Smooth muscle cell (in vitro differentiated cells): ENCODE data around the gene PRRT1B. TPM values are rescaled to one million over a fixed set of nuclear protein-coding genes. Genes with fewer than 3 reads are reported as not detected.

Experiments
- DNase-seq: peaks from one replicate; lab custom pipeline; 2025; ENCODE audit not compliant: unreplicated experiment; lab: John Stamatoyannopoulos, UW
- H2AFZ ChIP-seq: fragments of 200-600 bp; sonication (generic); 2 replicates; pipeline ENCODE4 v1.6.0; 2016; ENCODE audit warnings: antibody characterized with exemption, low read depth, mild to moderate bottlenecking
- H3F3A ChIP-seq: fragments of 200-600 bp; sonication (generic); 2 replicates; pipeline ENCODE4 v1.6.0; 2017; ENCODE audit warnings: antibody characterized with exemption, low read depth
- H3K27ac ChIP-seq: fragments of 200-600 bp; sonication (generic); 2 replicates; pipeline ENCODE4 v1.5.1; 2016; ENCODE audit warnings: low read depth, mild to moderate bottlenecking
- H3K27me3 ChIP-seq: fragments of 200-600 bp; sonication (generic); 2 replicates; pipeline ENCODE4 v1.6.1; 2016; ENCODE audit warnings: low read depth, mild to moderate bottlenecking
- H3K36me3 ChIP-seq: fragments of 200-600 bp; sonication (generic); 2 replicates; pipeline ENCODE4 v1.5.1; 2016; ENCODE audit warnings: low read depth
- H3K4me1 ChIP-seq: fragments of 200-600 bp; sonication (generic); 2 replicates; pipeline ENCODE4 v1.5.1; 2016; ENCODE audit warnings: low read depth
- H3K4me2 ChIP-seq: fragments of 200-600 bp; sonication (generic); 2 replicates; pipeline ENCODE4 v1.6.0; 2016; ENCODE audit warnings: mild to moderate bottlenecking
- H3K4me3 ChIP-seq: fragments of 200-600 bp; sonication (generic); 2 replicates; pipeline ENCODE4 v1.5.1; 2016; ENCODE audit warnings: mild to moderate bottlenecking
- H3K79me2 ChIP-seq: fragments of 200-600 bp; sonication (generic); 2 replicates; pipeline ENCODE4 v1.6.0; 2016; ENCODE audit warnings: low read depth, mild to moderate bottlenecking
- H3K9ac ChIP-seq: fragments of 200-600 bp; sonication (generic); 2 replicates; pipeline ENCODE4 v1.6.0; 2016; ENCODE audit warnings: low read depth
- H3K9me3 ChIP-seq: fragments of 200-600 bp; sonication (generic); replicated peaks from 2 replicates; pipeline ENCODE4 v1.5.1; 2016; ENCODE audit warnings: low read depth
- H4K20me1 ChIP-seq: fragments of 200-600 bp; sonication (generic); 2 replicates; pipeline ENCODE4 v1.6.0; 2016; ENCODE audit warnings: low read depth
- CTCF ChIP-seq: fragments of 200-600 bp; sonication (generic); IDR thresholded peaks from 2 replicates; pipeline ENCODE4 v1.5.1; 2017; ENCODE audit warnings: borderline replicate concordance, mild to moderate bottlenecking, antibody characterized with exemption; ENCODE audit not compliant: insufficient read depth, poor library complexity, severe bottlenecking
- WGBS: methylation state at CpG from one replicate; pipeline ENCODE4 v1.1.7; 2016; ENCODE audit warnings: low lambda C conversion rate; 5-methylcytosine and 5-hydroxymethylcytosine counted together
- polyA plus RNA-seq: library from polyadenylated mRNA; unstranded; fragments of >200 nt; fragmentation: Nextera tagmentation; extraction: Ambion mirVana; gene quantifications from 2 replicates; pipeline ENCODE4 v1.2.1, GENCODE V29; 2016
- total RNA-seq: library from RNA; depleted of rRNA; stranded (reverse); fragments of >200 nt; gene quantifications from 2 replicates; pipeline ENCODE4 v1.2.3, GENCODE V29; 2014

The PRRT1B gene
- total and polyA plus RNA-seq, 2 experiments from 2014 or later = not detected

DNA sequence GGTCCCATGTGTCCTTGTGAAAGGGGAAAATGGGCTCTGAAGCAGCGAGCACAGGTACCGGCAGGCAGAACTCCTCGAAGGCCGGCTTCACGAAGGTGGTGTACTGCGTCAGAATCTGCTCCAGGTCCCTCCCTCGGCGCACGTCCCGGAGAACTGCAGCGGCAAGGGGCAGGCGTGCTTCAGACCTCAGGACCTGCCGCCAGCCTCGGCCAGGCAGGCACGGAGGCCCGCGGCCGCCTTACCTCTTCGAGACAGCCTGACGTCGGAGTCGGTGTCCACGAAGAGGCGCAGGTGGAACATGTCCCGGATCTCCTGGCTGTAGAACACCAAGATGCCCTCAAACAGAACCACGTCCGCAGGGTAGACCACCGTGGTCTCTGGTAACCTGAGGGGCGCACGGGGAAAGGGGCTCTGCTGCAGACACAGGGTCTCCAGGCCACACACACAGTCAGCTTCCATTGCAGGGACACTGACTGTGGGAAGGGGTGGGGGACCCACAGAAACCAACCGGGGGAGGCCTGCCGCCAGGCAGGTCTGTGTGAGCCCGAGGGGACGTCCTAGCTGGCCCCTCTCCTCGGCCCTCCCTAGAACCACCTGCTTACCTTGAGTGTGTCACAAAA, 16.3 kb upstream of the PRRT1B start:
- H3K4me2 ChIP-seq = no peak overlapping the region
- no peak overlapping the region for H2AFZ ChIP-seq
- H4K20me1 ChIP-seq = peaks cover 6% of the 10 kb centered on the region
- no peaks in the 10 kb centered on the region for H3K9me3 ChIP-seq
- H3K4me1 ChIP-seq = peaks cover 6% of the 10 kb centered on the region
- peaks cover 10% of the 10 kb centered on the region for H3F3A ChIP-seq
- no peaks in the 10 kb centered on the region for H3K27me3 ChIP-seq
- no peak for DNase-seq
- H3K27ac ChIP-seq = no peak overlapping the region
- H3K9ac ChIP-seq = no peak overlapping the region
- H3K79me2 ChIP-seq = peaks cover 6% of the 10 kb centered on the region
- H3K36me3 ChIP-seq = no peaks in the 10 kb centered on the region
- TF ChIP-seq CTCF = no peak
- WGBS = 96% methylated on average over 33 of the region's 35 CpGs
- H3K4me3 ChIP-seq = no peak overlapping the region

DNA sequence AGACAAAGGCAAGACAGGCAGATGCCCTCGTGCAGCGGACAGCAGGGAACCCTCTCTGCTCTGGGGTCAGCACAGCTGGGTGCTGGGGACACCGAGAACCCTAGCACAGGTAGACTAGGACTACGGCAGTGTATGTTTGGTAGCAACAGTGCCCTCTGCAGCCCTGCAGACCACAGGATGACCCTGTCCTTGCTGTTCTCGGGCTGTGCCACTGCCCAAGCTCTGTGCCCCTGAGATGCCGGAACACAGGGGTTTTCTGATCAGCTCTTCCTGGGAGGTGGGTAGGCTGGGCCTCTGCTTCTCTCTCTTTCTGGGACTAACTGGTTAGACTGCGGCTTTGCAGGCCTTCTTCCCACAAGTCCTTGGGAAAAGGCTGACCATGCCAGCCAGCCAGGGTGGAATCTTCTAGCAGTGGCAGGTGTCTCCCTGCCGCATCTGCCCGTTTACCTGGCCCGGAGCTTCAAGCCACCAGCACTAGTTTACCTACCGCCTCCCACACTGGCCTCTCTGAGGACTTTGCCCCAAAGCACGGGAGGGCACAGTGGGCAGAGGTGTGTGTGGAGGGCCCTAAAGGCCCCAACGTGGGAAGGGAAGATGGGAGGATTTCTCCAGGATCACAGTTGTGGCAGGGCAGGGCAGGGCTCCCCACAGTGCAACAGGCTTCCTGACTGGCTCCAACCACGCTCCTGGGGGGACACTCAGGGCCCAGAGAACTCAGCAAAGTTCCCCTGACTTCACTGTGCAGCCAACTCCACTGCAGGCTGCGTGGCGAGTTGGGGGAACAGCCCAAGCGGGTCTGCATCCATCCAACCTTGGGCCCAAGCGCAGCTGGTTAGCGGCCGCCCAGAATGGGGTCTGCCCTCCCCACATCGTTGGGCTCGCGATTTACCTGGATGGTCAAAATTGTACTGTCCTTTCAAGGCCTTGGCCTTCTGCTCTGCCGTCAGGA, 15.5 kb upstream of the PRRT1B start:
- no peak overlapping the region for H3K27ac ChIP-seq
- H3K4me1 ChIP-seq = peaks cover 6% of the 10 kb centered on the region
- H3K4me2 ChIP-seq = peak overlapping the region; percentile 99
- peaks cover 6% of the 10 kb centered on the region for H3K79me2 ChIP-seq
- H2AFZ ChIP-seq = no peak overlapping the region
- TF ChIP-seq CTCF = no peak
- H4K20me1 ChIP-seq = no peaks in the 10 kb centered on the region
- H3F3A ChIP-seq = peaks cover 3% of the 10 kb centered on the region
- no peaks in the 10 kb centered on the region for H3K36me3 ChIP-seq
- WGBS = 76% methylated on average over 24 of the region's 24 CpGs
- H3K9me3 ChIP-seq = no peaks in the 10 kb centered on the region
- peak overlapping the region; percentile 82 for H3K9ac ChIP-seq
- peak overlapping the region; percentile 98 for H3K4me3 ChIP-seq
- no peak for DNase-seq
- H3K27me3 ChIP-seq = no peaks in the 10 kb centered on the region

GRCh38 chr9:131530546-131530919, 14.8 kb upstream of the PRRT1B start:
- DNase-seq = peak; percentile 10
- 5% methylated on average over 22 of the region's 29 CpGs for WGBS
- H3K4me3 ChIP-seq = peak overlapping the region; percentile 98

More at GRCh38 chr9:131530546-131530919, 14.8 kb upstream of the PRRT1B start:
- Histone ChIP-seq H4K20me1 (no peaks in the 10 kb centered on the region), H3K27me3 (no peaks in the 10 kb centered on the region), H3K36me3 (no peaks in the 10 kb centered on the region), H3K79me2 (peaks cover 6% of the 10 kb centered on the region), H2AFZ (peak overlapping the region; percentile 79), H3K9ac (peak overlapping the region; percentile 82), H3K27ac (no peak overlapping the region), H3F3A (no peaks in the 10 kb centered on the region), H3K4me2 (peak overlapping the region; percentile 99), H3K4me1 (peaks cover 6% of the 10 kb centered on the region), H3K9me3 (no peaks in the 10 kb centered on the region)
- TF ChIP-seq CTCF = peak; percentile 17
